Spleen (tissue), 7 donors: ENCODE results near the gene AFTPH.

Source experiments
- CTCF ChIP-seq, 11 experiments: fragments of 200-600 bp in 7 of 11; fragments of 450-650 bp in 4 of 11; sonication (generic) in 4 of 11; IDR thresholded peaks in 8 of 11; conservative IDR thresholded peaks in 3 of 11; 1 replicate in 7 of 11; 2 replicates in 4 of 11; pipeline versions ENCODE4 v1.4.0 to v1.8.0; 2016 to 2021; ENCODE audit warnings: antibody characterized with exemption in 11 of 11, inconsistent platforms in 4 of 11, mild to moderate bottlenecking in 1 of 11
- POLR2A ChIP-seq, 3 donors: fragments of 450-650 bp; IDR thresholded peaks; one replicate each; pipeline ENCODE4 v1.5.1; 2017; ENCODE audit warnings: antibody characterized with exemption in 3 of 3, mild to moderate bottlenecking in 1 of 3
- POLR2AphosphoS5 ChIP-seq, 3 donors: sonication (generic); formaldehyde crosslinking; IDR thresholded peaks; one replicate each; pipeline ENCODE4 v1.5.1; 2017; ENCODE audit warnings: antibody characterized with exemption in 3 of 3
- donor health status: DM: no; HTN: no; CAD: no; lungs with moderate emphysema.
- donor health status: DM: no; HTN: no; CAD: no.
- donor health status: DM: no; HTN: no; CAD: no.

DNA sequence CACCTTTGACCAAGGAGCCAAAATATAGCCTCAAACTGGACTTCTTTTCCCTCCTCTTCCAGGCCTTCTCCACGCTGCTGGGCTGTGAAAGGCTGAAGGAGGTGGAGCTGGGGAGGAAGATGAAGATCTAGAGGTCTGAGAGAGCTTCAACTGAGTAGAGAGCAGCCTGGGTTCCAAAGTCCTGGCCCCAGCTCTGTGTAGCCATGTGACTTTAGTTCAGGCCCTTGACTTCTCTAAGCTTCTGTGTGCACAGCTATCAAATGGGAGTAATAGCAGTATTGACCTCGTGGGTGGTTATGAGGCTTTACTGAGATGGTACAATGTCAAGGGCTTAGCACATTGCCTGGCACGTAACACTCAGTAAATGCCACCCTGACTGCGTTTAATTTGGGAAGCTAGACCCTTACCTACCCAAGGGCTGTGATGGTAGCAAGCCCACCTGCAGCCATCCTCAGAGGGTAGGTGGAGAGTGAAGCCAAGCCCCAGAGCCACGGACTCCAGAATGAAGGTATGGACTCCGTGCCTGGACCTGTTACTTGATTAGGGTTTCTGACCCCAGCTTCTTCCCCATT lies 91.2 kb downstream of the AFTPH start:
- TF ChIP-seq CTCF (IDR thresholded peaks at IDR 0.05 in 8 of 11, conservative IDR thresholded peaks at IDR 0.05 in 3 of 11): no peak
- TF ChIP-seq POLR2A (IDR thresholded peaks at IDR 0.05): no peak
- TF ChIP-seq POLR2AphosphoS5 (IDR thresholded peaks at IDR 0.05): no peak
